HepG2 (cell line): ENCODE results near the gene ARMH1. TPM values are rescaled to one million over a fixed set of nuclear protein-coding genes. Genes with fewer than 3 reads are reported as not detected.

Experiments used
- ATAC-seq: fragments of 200-7000 bp; cut with Tn5 transposase; 3 replicates; pipeline ENCODE4 v1.9.1; 2020; ENCODE audit warnings: mild to moderate bottlenecking, moderate library complexity
- BruUV-seq: library from RNA; stranded (reverse); fragments of 400-500 nt; replicated peaks from 2 replicates; lab custom pipeline; 2021; lab: Mats Ljungman, UMichigan
- CTCF ChIA-PET: fragments of 300-600 bp; formaldehyde crosslinking; extraction: SDS; loops from one replicate; lab custom pipeline; 2021; ENCODE audit warnings: low total read pairs, inconsistent platforms, low intra/inter-chr PET ratio; lab: Yijun Ruan, JAX
- POLR2A ChIA-PET: fragments of 350-600 bp; sonication (Branson Sonifier 250); formaldehyde crosslinking; loops from one replicate; lab custom pipeline; 2020; ENCODE audit warnings: antibody characterized with exemption, inconsistent platforms; lab: Yijun Ruan, JAX
- DNase-seq: peaks from one replicate; pipeline ENCODE4 v3.0.0-alpha.2; 2015; ENCODE audit warnings: low spot score
- FAIRE-seq: peaks from 3 replicates; lab custom pipeline; 2011; peaks lifted over from hg19 to GRCh38; lab: Jason Lieb, UNC
- H2AFZ ChIP-seq: one replicate; pipeline ENCODE4 v1.6.1; 2011; ENCODE audit warnings: low read length, inconsistent platforms
- H3K27ac ChIP-seq: fragments of 300-600 bp; 3 replicates; pipeline ENCODE4 v1.8.0; 2011; ENCODE audit warnings: mixed run types, mild to moderate bottlenecking, mixed read lengths, low read length, inconsistent platforms; ENCODE audit not compliant: insufficient read depth; ENCODE audit errors: extremely low read length
- H3K27me3 ChIP-seq, 2 experiments: fragments of 200-600 bp in 1 of 2; 2 replicates in 1 of 2; 3 replicates in 1 of 2; pipeline versions ENCODE4 v1.6.0 to v1.8.0; 2011; ENCODE audit warnings: low read length in 2 of 2, mild to moderate bottlenecking in 2 of 2, moderate library complexity in 2 of 2, inconsistent platforms in 1 of 2; ENCODE audit not compliant: insufficient read depth in 2 of 2, control insufficient read depth in 1 of 2
- H3K36me3 ChIP-seq, 2 experiments: fragments of 200-600 bp in 1 of 2; replicated peaks in 1 of 2; 2 replicates in 1 of 2; 3 replicates in 1 of 2; pipeline versions ENCODE4 v1.5.1 to v1.8.0; 2011; ENCODE audit warnings: low read length in 2 of 2, inconsistent platforms in 1 of 2; ENCODE audit not compliant: insufficient read depth in 2 of 2, control insufficient read depth in 1 of 2
- H3K4me1 ChIP-seq: 2 replicates; pipeline ENCODE4 v1.5.1; 2012; ENCODE audit warnings: low read length, inconsistent platforms; ENCODE audit not compliant: insufficient read depth
- H3K4me2 ChIP-seq: 2 replicates; pipeline ENCODE4 v1.6.0; 2011; ENCODE audit warnings: low read depth, low read length, inconsistent platforms
- H3K4me3 ChIP-seq, 3 experiments: fragments of 200-600 bp in 1 of 3; sonication (generic), shearing (Covaris generic) in 1 of 3; replicated peaks in 1 of 3; 2 replicates each; pipeline ENCODE4 v1.5.1; 2011 to 2016; ENCODE audit warnings: low read length in 3 of 3, inconsistent platforms in 2 of 3, low read depth in 2 of 3, mild to moderate bottlenecking in 2 of 3, control low read depth in 1 of 3, mixed read lengths in 1 of 3; ENCODE audit not compliant: insufficient read depth in 1 of 3
- H3K79me2 ChIP-seq: one replicate; pipeline ENCODE4 v1.6.1; 2011; ENCODE audit warnings: low read length, inconsistent platforms; ENCODE audit not compliant: insufficient read depth
- H3K9ac ChIP-seq: 2 replicates; pipeline ENCODE4 v1.6.0; 2011; ENCODE audit warnings: mild to moderate bottlenecking, low read depth, low read length, inconsistent platforms; ENCODE audit not compliant: insufficient read depth
- H3K9me3 ChIP-seq: 2 replicates; pipeline ENCODE4 v1.5.1; 2012; ENCODE audit warnings: mild to moderate bottlenecking, low read length
- H4K20me1 ChIP-seq: 2 replicates; pipeline ENCODE4 v1.6.0; 2011; ENCODE audit warnings: inconsistent platforms, mild to moderate bottlenecking, low read length, moderate library complexity; ENCODE audit not compliant: insufficient read depth
- SNAPC4 ChIP-seq: sonication (generic); formaldehyde crosslinking; IDR thresholded peaks from 2 replicates; pipeline ENCODE4 v1.4.0; 2020; ENCODE audit warnings: mild to moderate bottlenecking, missing genetic modification reagents
- ZBTB3 ChIP-seq: sonication (generic); formaldehyde crosslinking; IDR thresholded peaks from 2 replicates; pipeline ENCODE4 v1.4.0; 2020; ENCODE audit warnings: low read depth, mild to moderate bottlenecking, moderate library complexity, missing genetic modification reagents, borderline replicate concordance
- ZBTB38 ChIP-seq: sonication (generic); formaldehyde crosslinking; IDR thresholded peaks from 2 replicates; pipeline ENCODE4 v1.5.1; 2020; ENCODE audit warnings: mild to moderate bottlenecking, missing genetic modification reagents
- ZNF687 ChIP-seq: sonication (generic); formaldehyde crosslinking; IDR thresholded peaks from 2 replicates; pipeline ENCODE4 v1.5.1; 2020; ENCODE audit warnings: mild to moderate bottlenecking, missing genetic modification reagents, moderate library complexity
- WGBS: methylation state at CpG from one replicate; pipeline ENCODE4 v1.1.6; 2017; ENCODE audit warnings: low lambda C conversion rate; 5-methylcytosine and 5-hydroxymethylcytosine counted together
- in situ Hi-C: cut with HindIII; loops from 2 replicates; pipeline ENCODE4 v1.10.0; 2017; ENCODE audit warnings: low pct_unique_long_range_greater_than_20kb; ENCODE audit not compliant: extremely low pct_ligation_motif_present
- intact Hi-C: fragments of 100-400 bp; cut with micrococcal nuclease; formaldehyde crosslinking; loops from one replicate; pipeline ENCODE4 v1.10.0; 2022; ENCODE audit not compliant: unreplicated experiment
- polyA plus RNA-seq, 8 experiments: library from polyadenylated mRNA; depleted of rRNA in 3 of 8; stranded (reverse) in 7 of 8; unstranded in 1 of 8; fragments of >200 nt; fragmentation: Illumina TruSeq in 4 of 8; extraction: Trizol in 4 of 8; gene quantifications; 2 replicates each; pipeline versions ENCODE4 v1.2.1 to v1.2.3, GENCODE V29; 2011 to 2016; ENCODE audit warnings: low read depth in 4 of 8, missing spikeins in 1 of 8, mixed read lengths in 1 of 8; ENCODE audit not compliant: insufficient read depth in 1 of 8
- total RNA-seq, 5 experiments: library from RNA; depleted of rRNA; stranded (reverse); fragments of >200 nt; fragmentation: Illumina TruSeq; extraction: Trizol; gene quantifications; 2 replicates each; pipeline ENCODE4 v1.2.3, GENCODE V29; 2016; ENCODE audit warnings: low read depth in 1 of 5
- TF ChIP-seq, protein P1 (sequence below): sonication (generic); formaldehyde crosslinking; IDR thresholded peaks from 2 replicates; pipeline ENCODE4 v1.4.0; 2020; ENCODE audit warnings: missing genetic modification reagents

ARMH1 gene
- total and polyA plus RNA-seq, 2 of the 13 experiments (the other 11 are each of a cell fraction or from before 2014, with no cell fraction given) = 0.69 TPM; not detected in 1

GRCh38 chr1:44664730-44665370 is 9.7 kb upstream of the ARMH1 start:
- no peak for ATAC-seq
- no peak for DNase-seq
- no peak for FAIRE-seq
- Histone ChIP-seq H3K27ac (no peak overlapping the region), H3K4me2 (no peak overlapping the region)
- BruUV-seq = no TSS peak
- CTCF ChIA-PET = no interaction called here
- intact Hi-C loops = no loop called here
- no peak for TF ChIP-seq SNAPC4 (CRISPR knock-in tag)
- 0 out of 2 replicates have a peak, but pooled peaks have one; percentile 35 for TF ChIP-seq ZBTB38
- TF ChIP-seq ZNF687 (CRISPR knock-in tag) = 0 out of 2 replicates have a peak, but pooled peaks have one; percentile 18
- TF ChIP-seq, protein P1, sequence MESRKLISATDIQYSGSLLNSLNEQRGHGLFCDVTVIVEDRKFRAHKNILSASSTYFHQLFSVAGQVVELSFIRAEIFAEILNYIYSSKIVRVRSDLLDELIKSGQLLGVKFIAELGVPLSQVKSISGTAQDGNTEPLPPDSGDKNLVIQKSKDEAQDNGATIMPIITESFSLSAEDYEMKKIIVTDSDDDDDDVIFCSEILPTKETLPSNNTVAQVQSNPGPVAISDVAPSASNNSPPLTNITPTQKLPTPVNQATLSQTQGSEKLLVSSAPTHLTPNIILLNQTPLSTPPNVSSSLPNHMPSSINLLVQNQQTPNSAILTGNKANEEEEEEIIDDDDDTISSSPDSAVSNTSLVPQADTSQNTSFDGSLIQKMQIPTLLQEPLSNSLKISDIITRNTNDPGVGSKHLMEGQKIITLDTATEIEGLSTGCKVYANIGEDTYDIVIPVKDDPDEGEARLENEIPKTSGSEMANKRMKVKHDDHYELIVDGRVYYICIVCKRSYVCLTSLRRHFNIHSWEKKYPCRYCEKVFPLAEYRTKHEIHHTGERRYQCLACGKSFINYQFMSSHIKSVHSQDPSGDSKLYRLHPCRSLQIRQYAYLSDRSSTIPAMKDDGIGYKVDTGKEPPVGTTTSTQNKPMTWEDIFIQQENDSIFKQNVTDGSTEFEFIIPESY (CRISPR knock-in tag) = peak; percentile 38; the same call in 1 of the 2 replicates
- TF ChIP-seq ZBTB3 (CRISPR knock-in tag) = no peak
- TF ChIP-seq, all 625 proteins: peak for 3
- Histone ChIP-seq H3K4me1 (peaks cover 49% of the 10 kb centered on the region), H3K36me3 (0 out of 5 replicates have a peak, but pooled peaks cover 0 to 2% of the 10 kb centered on the region in 2 experiments), H3K79me2 (peaks cover 2% of the 10 kb centered on the region), H4K20me1 (no peaks in the 10 kb centered on the region), H3K4me3 (no peak overlapping the region), H3K9me3 (no peaks in the 10 kb centered on the region), H3K27me3 (no peaks in the 10 kb centered on the region), H3K9ac (no peak overlapping the region), H2AFZ (no peak overlapping the region)
- in situ Hi-C loops = no loop called here
- 93% methylated on average over 12 of the region's 12 CpGs for WGBS
- POLR2A ChIA-PET = interaction anchor here (1.2 to 1.6 kb wide), 2 partner anchors 9 to 57 kb away, joined by 3 read pairs; partner anchors contain the start of gene TMEM53
